GM19467 (cell line): Measurements from ENCODE around the gene FZR1.
A peak's percentile ranks its signal among the peaks of the same experiment; 100 is the strongest.

Experiments
- ATAC-seq: cut with Tn5 transposase; IDR thresholded peaks from one replicate; pipeline ENCODE4 v1.9.1; 2021; ENCODE audit warnings: mild to moderate bottlenecking, moderate library complexity; ENCODE audit not compliant: unreplicated experiment

The FZR1 gene

GRCh38 chr19:3505598-3506383 is at the start of gene FZR1:
Gene FZR1 (plus strand): TSS chr19:3506311. CDS start chr19:3522990, 16,679 bp downstream.
- peak; percentile 88 for ATAC-seq

GRCh38 chr19:3456925-3457527 is 49.1 kb upstream of the FZR1 start:
- no peak for ATAC-seq

- ATAC-seq, result no peak
These were observed 48.4 kb upstream of the FZR1 start for GRCh38 chr19:3457528-3458228.

GRCh38 chr19:3458229-3459088 is 47.7 kb upstream of the FZR1 start:
- no peak for ATAC-seq

- no peak for ATAC-seq
These were observed 46.8 kb upstream of the FZR1 start for GRCh38 chr19:3459089-3459881.

- ATAC-seq, result no peak
These were observed 46.0 kb upstream of the FZR1 start for GRCh38 chr19:3459965-3460582.

GRCh38 chr19:3462991-3463713 is 43.0 kb upstream of the FZR1 start:
- ATAC-seq, result no peak

GRCh38 chr19:3463714-3464586 is 42.2 kb upstream of the FZR1 start:
- no peak for ATAC-seq

GRCh38 chr19:3464587-3465235 is 41.4 kb upstream of the FZR1 start:
- ATAC-seq, result no peak

- no peak for ATAC-seq
These were observed 40.6 kb upstream of the FZR1 start for GRCh38 chr19:3465552-3465951.

- ATAC-seq, result no peak
These were observed 39.5 kb upstream of the FZR1 start for GRCh38 chr19:3466635-3467034.

GRCh38 chr19:3467437-3468198 is 38.5 kb upstream of the FZR1 start:
- no peak for ATAC-seq

GRCh38 chr19:3468211-3468610 is 37.9 kb upstream of the FZR1 start:
- ATAC-seq, result no peak

GRCh38 chr19:3469638-3470499 is 36.2 kb upstream of the FZR1 start:
- ATAC-seq, result no peak

GRCh38 chr19:3470500-3471128 is 35.5 kb upstream of the FZR1 start:
- no peak for ATAC-seq
